ENCODE data around the gene MAP3K10.

DNA sequence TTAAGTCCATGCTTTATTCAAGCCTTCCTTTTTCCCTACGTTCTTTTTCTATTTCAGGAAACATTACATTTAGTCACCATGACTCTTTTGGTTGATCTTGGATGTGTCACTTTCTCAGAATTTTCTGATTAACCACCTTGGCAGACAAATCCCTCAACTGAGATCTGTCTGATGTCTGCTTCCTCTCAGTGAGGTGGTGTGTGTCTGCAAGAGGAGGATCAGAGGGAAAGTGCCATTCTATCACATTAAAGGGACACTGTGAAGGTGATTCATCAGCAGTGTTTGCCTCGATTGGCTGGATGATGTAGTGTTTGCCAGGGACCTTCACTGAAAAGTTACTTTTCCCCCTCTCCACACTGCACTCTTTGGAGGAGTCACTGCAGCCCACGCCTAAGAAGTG, 38.3 kb downstream of the MAP3K10 start:
- TF ChIP-seq CEBPB (IDR thresholded peaks at IDR 0.05; ENCODE audit: low read depth, low read length), result no peak
- no peak for TF ChIP-seq CTCF (conservative IDR thresholded peaks at IDR 0.05; ENCODE audit: low read depth, low read length)
- TF ChIP-seq MAZ (IDR thresholded peaks at IDR 0.05; ENCODE audit: borderline replicate concordance, low read depth, low read length), result 0 out of 2 replicates have a peak, but pooled peaks have one; percentile 11
- no peak for TF ChIP-seq POLR2A (IDR thresholded peaks at IDR 0.05; ENCODE audit: low read depth, low read length)
- no peak for TF ChIP-seq NFE2L2 (IDR thresholded peaks at IDR 0.05; ENCODE audit: low read depth, low read length)
- no peak for TF ChIP-seq MAFK (IDR thresholded peaks at IDR 0.05; ENCODE audit: low read depth, low read length)
- no peak for TF ChIP-seq MXI1 (IDR thresholded peaks at IDR 0.05; ENCODE audit: borderline replicate concordance, low read depth, low read length)
- TF ChIP-seq, protein P1, sequence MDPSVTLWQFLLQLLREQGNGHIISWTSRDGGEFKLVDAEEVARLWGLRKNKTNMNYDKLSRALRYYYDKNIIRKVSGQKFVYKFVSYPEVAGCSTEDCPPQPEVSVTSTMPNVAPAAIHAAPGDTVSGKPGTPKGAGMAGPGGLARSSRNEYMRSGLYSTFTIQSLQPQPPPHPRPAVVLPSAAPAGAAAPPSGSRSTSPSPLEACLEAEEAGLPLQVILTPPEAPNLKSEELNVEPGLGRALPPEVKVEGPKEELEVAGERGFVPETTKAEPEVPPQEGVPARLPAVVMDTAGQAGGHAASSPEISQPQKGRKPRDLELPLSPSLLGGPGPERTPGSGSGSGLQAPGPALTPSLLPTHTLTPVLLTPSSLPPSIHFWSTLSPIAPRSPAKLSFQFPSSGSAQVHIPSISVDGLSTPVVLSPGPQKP (IDR thresholded peaks at IDR 0.05; ENCODE audit: borderline replicate concordance, low read depth, low read length), result no peak
